Stimulated activated CD4-positive, alpha-beta T cell treated with anti-CD3 and anti-CD28 coated beads, TNF-alpha, amount 100 ng/mL, for 4 hours (primary cell): ENCODE data around the gene PHB1.
"Not testable (repeated sequence)": the region's sequence is repeated elsewhere in the genome, so short reads cannot be mapped to it uniquely, and the experiment has no call there.

ENCODE experiments used
- DNase-seq, 3 experiments: peaks; one replicate each; pipeline ENCODE4 v3.0.0-alpha.2; 2020; ENCODE audit warnings: low read depth in 3 of 3

The PHB1 gene

DNA sequence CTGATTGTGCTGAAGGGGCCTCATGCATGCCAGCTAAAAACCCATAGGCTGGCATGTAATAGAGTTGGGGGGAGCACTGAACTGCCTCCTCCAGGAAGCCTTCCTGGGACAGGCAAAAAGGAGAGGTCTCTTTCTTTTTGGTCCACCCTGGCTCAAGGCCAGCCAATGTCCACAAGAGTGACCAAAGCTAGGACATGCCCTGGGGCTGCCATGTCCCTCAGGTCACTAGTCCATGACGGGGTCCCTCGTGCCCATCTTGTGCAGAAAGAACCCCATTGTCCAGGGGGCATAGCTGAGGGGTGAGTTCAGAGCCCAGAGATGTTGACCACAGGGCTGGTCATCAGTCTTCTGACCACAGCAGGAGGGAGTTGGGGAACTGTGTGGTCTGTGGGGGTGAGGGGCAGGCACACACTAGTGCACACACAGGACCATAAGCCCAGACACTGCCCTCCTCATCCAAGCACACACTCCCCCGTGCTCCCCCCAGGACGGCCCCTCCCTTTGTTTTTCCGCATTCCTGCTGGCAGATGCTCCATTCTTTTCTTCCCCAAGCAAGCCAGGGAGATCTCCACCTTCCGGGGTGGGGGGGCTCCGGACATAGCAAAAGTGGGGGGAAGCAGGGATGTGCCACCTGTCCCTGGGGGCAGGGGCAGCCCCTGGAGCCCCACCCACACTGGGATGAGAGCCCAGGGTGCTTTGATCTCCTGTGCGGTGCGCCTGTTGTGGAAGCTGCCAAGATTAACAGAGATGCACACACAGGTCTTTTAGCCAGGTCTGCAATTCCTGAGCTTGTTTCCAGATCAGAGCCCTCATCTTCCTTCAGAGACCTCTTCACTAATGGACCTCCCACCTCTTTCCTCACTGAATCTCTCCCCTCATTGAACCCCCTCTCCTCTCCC, 25.2 kb upstream of the PHB1 start:
- no peak for DNase-seq

DNA sequence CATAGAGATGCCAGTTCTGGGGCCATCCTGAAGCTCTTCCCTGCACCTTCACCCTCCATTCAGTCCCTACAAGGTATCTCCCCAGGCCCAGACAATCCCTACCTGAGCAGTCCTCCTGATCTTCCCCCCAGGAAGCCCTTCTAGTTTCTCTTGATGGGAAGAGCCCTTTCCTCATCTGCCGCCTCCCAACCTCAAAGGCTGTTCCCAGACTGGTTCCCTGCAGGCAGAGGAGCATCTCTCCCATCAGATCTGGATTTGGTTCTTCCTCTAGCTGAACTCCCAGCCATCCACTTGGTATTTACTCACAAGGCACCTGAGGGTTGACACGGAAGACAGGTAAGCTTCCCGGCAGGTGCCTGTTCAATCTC, 24.6 kb upstream of the PHB1 start:
- no peak for DNase-seq

DNA sequence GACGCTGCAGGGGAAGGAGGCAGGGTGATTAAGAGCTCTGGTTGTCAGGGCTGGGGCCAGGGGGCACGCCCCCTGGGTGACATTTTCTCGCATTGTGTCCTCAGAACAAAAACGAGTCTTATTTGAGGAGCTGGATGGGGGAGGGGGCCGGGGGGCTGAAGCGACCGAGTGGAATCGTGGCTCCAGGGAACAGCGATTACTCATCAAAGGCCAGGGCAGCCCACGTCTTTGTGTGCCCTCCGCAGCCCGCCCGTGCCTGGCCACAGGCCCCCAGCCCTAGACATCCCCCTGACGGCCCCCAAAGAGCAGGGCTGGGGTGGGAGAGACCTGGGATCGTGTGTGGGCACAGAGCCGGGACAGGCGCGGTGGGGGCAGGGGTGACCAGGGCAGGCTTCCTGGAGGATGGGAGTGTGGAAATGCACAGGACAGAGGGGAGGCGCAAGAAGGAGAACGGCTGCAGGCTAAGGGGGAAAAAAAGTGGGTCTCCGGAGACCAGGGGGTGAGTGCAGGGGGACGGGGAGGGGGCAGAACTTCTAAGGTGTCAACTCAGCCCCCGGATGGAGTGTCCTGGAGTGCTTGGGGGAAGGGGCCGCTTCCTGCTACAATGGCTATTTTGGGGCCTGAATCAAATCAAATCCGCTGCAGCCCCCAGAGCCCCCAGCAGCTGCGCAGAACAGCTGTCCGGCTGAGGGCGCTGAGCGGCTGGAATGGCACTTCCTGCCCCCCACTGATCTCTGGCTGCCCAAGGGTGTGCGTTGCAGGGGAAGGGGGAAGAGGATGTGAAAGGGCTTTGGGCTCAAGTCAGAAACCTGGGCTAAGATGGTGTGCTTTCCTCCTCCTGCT, 24.0 kb upstream of the PHB1 start:
- DNase-seq, result no peak

DNA sequence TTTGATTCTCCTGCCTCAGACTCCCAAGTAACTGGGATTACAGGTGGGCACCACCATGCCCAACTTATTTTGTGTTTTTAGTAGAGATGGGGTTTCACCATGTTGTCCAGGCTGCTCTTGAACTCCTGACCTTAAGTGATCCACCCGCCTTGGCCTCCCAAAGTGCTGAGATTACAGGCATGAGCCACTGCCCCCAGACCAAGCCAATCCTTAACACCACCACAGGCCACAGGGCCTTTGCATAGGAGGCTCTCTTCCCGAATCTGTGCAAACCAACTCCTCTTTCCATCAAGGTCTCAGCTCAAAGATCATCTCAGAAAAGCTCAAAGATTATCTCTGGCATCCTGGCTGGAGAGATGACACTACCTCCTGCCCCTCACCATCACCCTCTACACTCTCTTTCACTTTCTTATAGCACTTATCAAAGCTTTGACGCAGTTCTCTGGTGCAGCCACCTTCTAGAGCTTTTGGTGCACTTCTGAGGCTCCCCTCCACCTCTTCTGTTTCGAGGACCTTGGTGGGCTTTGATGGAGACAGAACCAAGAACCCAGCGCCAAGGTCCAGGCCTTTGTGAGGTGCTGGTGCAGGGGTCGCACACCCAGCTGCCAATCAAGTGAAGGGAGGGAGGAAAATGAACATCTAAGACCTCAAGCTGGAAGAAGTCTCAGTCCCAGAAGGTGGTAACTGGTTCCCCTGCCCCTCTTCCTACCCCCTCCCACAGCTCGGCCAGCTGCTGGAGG, 23.2 kb upstream of the PHB1 start:
- DNase-seq, result no peak

DNA sequence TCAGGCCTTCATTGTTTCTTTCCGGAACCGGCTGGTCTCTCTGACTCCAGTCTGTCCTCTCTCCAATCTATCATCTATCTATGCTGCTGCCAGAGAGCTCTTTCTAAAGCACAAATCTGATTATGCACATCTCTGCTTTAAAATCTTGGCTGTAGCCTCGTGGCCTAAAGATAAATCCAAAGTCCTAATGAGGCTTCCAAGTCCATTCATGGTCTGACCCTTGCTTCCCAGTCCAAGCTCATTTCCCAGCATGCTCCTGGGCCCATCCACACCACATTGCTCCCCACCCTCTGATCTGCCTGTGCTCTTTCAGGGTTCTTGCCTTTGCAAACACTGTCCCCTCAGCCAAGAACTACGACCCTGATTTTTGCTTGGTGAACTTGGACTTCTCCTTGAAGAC, 21.5 kb upstream of the PHB1 start:
- no peak for DNase-seq

DNA sequence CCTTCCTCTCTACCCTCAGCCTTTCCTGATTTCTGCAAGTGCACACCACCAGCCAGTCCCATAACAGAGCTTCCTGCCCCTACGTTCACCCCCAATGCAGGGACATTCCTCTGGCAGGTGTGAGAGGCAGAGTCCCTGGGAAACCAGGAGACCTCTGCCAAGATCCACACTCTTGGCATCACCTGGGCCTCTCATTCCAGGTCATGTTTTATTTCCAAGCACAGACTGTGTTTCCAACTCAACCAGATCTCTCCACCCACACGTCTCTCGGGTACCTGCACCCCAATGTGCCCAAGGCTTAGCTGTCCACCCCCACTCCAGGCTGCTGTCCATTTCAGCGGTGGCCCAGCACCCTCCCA, 21.0 kb upstream of the PHB1 start:
- no peak for DNase-seq

DNA sequence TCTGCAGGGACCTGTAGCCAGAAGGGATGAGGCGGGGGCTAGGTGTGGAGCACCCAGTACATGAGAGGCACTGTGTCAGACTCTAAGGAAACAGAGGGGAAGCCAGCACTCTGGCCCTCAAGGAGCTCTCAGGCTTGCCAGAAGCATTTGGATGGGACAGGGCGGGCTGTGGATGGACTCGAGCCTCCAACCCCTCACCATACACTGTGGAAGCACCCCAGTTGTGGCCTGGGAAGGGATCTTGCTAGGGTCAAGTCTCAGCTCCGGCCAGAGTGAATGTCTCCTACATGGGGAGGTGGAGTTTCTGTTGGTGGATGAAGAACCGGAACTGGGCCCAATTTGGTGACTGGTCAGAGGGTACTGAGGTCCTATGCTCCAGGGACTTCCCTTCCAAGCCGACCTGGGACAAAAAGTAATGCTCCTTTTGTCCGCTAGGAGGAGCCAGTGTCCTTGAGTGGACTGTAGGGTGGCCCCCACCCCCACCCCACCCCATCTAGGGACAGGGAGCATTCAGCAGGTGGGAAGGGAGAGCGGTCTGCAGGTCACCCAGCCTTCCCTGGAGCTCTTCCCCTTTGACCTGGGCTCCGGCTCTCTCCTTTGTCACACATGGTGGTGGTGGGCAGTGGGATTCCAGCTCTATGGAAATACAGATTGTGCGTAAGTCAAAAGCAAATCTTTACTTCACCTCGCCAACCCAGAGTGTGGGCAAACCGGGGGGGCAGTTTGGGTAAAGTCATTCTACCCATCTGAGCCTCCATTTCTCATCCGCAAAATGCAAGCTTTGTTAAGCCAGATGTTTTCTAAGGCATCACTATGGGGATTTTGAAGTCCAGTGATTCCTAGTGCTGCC, 20.4 kb upstream of the PHB1 start:
- DNase-seq, result no peak

DNA sequence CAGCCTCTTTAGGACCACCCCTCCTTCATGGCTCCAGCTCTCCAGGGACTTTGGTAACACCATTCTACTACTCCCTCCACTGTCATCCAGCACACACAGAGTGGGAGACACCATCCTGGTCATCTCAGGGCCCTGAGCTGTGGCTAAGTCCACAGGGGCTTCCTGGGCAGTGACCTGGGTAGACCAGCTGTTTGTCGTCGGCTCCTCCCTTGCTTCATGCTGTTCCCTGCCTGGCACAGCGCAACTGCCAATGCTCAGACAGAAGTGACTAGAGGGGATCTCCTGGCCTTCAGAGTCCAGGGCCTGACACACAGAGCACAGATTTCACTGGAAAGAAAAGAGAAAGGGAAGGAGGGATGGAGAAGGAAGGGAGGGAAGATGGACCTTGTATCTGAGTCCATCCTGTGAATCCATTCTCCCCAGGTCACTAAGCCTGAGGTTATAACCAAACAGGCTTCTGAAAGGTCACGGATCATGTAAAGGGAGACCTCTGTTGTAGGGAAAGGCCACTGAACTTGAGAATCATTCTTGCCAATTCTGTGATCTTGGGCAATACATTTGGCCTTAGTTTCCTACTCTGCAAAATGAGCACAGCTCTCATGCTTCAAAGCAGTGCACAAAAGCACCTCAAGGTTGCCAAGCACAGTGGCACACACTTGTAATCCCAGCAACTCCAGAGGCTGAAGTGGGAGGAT, 18.5 kb upstream of the PHB1 start:
- DNase-seq, result no peak

DNA sequence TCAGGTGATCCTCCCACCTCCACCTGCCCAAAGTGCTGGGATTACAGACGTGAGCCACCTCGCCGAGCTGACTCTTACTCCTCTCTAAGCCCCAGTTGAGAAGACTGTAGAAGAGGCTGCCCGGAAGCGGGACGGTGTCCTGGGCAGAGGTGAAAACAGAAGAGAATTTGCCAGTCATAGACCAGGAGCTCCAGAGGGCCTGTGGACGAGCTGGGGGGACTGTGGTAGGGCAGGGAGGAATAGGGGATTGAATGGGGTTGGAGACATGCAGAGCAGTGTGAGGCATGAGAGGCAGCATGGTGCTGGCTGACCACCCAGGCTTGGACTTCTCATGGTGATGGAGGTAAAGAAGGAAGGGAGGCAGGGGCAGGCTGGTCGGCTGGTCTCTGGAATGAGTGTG, 17.1 kb upstream of the PHB1 start:
- no peak for DNase-seq

DNA sequence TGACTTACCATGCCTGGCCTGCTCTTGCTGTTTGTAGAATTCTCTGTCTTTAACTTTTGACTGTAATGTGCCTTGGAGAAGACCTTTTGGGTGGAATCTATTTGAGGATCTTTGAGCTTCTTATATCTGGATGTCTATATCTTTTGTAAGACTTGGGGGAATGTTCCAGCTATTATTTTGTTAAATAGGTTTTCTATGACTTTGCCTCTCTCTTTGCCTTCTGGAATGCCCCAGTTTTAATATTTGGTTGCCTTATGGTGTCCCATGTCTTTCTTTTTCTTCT, 10.3 kb upstream of the PHB1 start:
- DNase-seq, result no peak

DNA sequence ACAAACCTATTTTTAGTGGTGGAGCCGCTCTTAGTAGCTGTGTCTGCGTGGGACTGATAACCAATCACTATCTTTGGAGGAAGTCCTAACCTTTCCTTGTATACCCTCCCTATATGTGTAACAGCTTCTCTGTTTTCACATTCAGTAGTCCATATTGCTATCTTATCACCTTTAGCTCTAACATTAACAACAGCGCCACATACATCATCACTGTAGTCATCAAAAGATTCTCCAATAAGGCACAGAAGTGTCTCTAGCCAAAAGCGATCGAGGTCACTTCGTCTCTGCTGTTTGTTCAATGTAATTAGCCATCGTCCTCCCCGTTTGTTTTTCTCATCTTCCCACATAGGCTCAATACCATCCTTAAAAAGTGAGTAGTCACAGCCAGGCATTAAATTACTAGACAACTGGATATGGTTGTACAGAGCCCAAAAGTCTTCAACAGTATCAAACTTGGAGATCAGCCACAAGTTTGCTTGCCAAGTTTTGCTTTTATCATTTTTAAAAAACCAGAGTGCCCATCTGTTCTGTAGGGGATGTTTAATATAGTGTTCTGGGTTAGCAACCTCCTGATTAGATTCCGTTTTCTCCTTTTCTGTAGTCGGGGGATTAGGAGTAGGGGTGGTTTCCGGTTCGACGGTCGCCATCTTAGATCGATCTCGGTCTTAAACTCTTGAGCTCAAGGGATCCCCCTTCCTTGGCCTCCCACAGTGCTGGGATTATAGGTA, 9.8 kb upstream of the PHB1 start:
- DNase-seq, result not testable (repeated sequence)

DNA sequence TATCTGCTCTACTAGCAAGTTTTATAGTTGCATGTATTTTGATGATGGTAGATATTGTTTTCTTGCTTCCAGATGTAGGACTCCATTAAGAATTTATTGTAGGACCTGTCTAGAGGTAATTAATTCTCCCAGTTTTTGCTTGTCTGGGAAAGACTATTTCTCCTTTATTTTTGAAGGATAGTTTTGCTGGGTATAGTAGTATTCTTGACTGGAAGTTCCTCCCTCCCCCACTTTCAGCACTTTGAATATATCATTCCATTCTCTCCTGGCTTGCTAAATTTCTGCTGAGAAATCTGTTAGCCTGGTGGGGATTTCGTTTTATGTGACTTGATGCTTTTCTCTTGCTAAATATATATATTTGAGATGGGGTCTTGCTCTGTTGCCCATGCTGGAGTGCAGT, 8.0 kb upstream of the PHB1 start:
- DNase-seq, result no peak

DNA sequence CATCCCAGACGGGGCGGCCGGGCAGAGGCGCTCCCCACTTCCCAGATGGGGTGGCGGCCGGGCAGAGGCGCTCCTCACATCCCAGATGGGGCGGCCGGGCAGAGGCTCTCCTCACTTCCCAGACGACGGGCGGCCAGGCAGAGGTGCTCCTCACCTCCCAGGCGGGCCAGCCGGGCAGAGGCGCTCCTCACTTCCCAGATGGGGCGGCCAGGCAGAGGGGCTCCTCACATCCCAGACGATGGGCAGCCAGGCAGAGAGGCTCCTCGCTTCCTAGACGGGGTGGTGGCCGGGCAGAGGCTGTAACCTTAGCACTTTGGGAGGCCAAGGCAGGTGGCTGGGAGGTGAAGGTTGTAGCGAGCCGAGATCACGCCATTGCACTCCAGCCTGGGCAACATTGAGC, 5.1 kb upstream of the PHB1 start:
- not testable (repeated sequence) for DNase-seq

DNA sequence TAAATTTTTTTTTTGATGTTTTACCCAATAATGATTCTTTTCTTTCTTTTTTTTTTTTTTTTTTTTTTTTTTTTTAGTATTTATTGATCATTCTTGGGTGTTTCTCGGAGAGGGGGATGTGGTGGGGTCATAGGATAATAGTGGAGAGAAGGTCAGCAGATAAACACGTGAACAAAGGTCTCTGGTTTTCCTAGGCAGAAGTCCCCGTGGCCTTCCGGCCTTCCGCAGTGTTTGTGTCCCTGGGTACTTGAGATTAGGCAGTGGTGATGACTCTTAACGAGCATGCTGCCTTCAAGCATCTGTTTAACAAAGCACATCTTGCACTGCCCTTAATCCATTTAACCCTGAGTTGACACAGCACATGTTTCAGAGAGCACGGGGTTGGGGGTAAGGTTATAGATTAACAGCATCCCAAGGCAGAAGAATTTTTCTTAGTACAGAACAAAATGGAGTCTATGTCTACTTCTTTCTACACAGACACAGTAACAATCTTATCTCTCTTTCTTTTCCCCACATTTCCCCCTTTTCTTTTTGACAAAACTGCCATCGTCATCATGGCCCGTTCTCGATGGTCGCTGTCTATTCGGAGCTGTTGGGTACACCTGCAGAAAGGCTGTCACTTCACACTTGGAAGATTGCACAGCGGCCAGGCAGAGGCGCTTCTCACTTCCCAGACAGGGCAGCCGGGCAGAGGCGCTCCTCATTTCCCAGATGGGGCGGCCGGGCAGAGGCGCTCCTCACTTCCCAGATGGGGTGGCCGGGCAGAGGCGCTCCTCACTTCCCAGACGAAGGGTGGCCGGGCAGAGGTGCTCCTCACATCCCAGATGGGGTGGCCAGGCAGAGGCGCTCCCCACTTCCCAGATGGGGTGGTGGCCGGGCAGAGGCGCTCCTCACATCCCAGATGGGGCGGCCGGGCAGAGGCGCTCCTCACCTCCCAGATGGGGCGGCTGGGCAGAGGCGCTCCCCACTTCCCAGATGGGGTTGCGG, 4.4 kb upstream of the PHB1 start:
- DNase-seq, result not testable (repeated sequence)

DNA sequence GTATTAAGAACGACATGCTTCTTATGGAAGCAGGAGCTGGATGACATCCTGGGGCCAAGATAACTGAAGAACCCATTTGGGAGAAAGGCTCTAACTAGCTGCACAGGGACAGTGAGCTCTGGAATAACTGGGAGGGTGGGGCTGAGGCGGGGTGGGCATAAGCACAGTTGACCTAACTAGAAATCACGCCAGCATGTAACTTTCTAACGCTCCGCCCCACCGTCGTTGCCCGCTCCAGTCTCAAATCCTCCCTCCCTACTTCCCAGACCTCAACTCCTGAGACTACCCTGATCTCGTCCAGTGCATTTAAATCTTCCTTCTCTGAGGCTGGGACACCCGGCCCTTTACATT, 436 bp downstream of the PHB1 start:
- DNase-seq, result no peak

DNA sequence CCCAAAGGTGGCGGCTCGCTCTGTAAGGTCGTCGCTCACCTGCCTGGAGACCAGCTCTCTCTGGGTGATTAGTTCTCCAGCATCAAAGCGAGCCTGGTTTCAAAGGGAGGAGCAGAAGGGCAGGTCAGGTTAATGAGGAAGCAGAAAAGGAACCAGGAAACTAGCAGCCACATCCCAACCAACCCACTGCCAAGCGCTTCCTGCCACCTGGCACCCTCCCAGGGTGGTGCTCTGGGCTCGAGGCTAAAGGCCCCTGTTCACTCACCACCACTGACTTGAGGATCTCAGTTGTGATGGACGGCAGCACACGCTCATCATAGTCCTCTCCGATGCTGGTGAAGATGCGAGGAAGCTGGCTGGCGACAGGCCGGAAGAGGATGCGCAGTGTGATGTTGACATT, 5.6 kb downstream of the PHB1 start:
- no peak for DNase-seq

DNA sequence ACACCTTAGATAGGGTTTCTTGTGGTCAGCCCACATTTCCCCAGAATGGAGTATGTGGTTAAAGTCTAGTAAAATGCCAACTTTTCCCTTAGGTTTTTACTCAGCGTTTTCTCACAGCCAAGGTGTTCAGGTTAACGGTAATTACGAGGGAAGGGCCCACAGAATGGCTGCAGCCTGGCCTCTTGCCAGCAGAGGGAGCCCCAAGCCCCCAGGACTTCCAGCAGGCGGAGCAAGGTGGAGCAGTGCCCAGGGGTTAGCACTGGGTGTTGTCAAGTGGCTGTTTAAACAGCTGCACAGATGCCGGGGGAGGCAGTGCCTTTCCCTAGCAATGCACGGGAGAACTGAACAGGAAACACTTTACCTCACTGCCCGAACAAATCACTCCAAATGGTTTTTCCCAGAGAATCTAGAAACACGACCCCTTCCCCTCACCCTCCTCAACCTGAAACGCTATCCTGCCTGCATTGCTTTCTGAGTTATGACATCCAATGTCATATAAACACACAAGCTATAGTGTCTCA, 6.6 kb downstream of the PHB1 start:
- DNase-seq, result peak; percentile 65 to 69 (median 68)

DNA sequence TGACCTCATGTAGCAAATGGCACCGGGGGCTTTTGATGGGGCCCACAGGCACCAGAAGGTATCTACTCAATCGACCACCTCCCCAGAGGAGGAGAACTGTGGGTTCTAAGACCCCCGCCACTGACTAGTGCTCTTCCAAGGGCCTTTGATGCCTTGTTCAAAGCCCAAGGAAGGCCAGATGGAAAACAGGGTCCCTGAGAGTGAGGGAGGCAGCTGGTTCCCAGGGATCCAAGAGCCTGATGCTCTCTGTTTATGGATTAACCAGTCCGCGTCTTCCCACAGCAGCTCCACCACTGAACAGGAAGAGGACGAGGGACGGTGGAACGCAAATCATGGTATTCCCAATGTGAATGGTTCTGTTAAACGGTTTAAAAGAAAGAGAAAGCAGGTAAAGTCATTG, 7.6 kb downstream of the PHB1 start:
- no peak for DNase-seq

DNA sequence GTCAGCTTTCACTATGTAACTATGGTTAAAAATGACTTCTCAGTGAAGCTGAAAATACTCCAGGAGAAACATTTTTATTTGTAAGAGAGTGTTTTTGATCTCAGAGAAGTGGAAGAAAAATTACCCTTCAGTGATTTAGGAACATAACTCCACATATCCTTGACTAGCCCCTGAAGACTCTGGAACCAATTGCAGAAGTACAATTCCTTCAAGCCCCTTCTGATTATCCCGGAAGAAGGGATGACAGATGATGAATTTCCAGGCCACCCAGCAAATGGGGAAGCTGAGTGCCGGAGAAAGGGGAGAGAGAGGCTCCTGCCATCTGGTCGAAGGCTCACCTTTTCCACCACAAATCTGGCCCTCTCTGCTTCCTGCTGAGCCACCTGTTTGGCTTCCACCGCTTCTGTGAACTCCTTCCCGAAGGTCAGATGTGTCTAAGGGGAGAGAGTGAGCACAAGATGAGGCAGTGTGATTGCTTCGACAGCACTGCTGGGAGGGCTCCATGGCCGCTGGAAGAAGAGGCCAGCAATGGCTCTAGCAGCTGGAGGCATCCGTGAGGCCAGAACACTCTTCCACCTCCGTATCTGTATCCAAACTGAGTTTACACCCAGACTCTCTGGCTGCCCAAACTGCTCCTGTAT, 8.1 kb downstream of the PHB1 start:
- no peak for DNase-seq
